ENCODE data around the gene TNNI3.
A peak's percentile ranks its signal among the peaks of the same experiment; 100 is the strongest.
"Not testable (repeated sequence)": the region's sequence is repeated elsewhere in the genome, so short reads cannot be mapped to it uniquely, and the experiment has no call there.

Gene TNNI3

GRCh38 chr19:55157064-55157908, at the start of gene TNNI3:
Gene TNNI3 (minus strand): TSS chr19:55157732. CDS start chr19:55157589, 143 bp downstream.
- DNase-seq: no peak

- peak; percentile 45 for DNase-seq
Measured at GRCh38 chr19:55206664-55207500, 49.4 kb upstream of the TNNI3 start.

DNA sequence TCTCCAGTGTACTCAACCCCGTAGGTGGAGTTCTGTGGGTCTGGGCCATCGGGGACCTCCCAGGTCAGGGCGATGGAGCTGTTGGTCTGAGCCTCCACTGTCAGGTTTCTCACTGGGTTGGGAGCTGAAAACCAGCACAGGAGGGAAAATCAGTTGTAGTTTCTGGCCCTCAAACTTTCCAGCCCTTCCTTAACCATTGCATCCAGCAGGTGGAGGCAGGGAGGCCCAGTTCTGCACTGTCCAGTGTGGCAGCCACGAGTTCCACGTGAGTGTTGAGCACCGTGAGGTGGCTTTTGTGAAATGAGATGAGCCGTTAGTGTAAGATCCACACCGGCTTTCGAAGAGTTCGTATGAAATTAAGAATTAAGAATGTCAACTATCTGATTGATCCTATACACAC, 44.7 kb upstream of the TNNI3 start:
- DNase-seq: not testable (repeated sequence)

DNA sequence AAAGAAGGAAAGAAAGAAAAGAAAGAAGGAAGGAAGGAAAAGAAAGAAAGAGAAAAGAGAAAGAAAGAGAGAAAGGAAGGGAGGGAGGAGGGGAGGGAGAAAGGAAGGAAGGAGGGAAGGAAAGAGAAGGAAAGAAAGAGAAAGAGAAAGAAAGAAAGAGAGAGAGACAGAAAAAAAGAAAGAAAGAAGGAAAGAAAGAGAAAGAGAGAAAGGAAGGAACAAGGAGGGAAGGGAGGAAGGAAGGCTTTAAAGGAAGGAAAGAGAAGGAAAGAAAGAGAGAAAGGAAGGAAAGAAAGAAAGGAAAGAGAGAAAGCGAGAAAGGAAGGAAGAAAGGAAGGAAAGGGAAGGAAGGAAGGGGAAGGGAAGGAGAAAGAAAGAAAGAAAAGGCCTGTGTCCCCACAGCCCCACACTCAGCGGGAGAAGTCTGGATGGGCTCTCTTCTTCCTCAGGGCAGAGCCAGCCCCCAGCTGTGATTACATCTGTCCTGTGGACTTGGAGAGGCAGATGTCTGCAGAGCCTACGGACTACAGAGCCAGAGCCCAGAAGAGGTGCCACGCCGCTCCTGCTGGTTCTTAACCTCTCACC, 42.2 kb upstream of the TNNI3 start:
- no peak for DNase-seq

- no peak for DNase-seq
Measured at GRCh38 chr19:55198651-55199050, 41.1 kb upstream of the TNNI3 start.

DNA sequence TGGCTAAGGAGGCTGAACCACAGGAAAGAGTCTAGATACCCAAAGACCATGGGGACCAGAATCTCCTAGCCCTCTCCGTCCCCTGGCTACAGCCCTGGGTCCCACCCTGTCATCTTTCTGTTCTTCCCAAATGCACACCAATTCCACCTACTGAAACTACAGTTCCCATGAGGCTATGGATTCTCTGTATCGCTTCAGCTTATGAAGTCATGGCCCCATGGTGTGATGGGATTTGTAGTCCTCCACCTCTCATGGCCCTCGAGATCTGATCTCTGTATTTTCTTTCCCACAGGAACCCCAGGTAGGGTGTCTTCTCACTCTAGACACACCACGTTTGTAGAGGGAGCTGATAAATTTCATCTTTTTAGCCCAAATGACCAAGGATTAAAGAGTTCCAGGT, 40.0 kb upstream of the TNNI3 start:
- no peak for DNase-seq

- no peak for DNase-seq
Measured at GRCh38 chr19:55196803-55197202, 39.3 kb upstream of the TNNI3 start.

- DNase-seq: no peak
Measured at GRCh38 chr19:55193481-55193880, 35.9 kb upstream of the TNNI3 start.

GRCh38 chr19:55189403-55189835, 31.9 kb upstream of the TNNI3 start:
- DNase-seq: no peak

DNA sequence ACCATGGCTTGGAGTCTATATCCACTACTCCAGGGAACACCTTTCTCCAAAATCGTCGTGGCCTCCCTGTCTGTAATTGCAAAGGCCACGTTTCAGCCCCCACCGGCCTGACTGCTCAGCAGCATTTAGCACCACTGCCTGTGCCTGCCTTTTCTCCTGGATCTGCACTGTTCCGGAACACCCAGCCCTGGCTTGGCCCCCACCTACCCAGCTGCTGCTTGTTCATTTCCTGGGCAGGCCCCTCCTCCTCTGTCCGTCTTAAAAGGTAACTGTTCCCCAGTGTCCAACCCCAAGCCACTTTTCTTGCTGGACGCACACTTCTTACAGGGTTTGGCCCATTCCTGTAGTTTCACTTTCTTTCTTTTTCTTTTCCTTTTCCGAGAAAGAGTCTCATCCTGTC, 31.1 kb upstream of the TNNI3 start:
- DNase-seq: no peak

DNA sequence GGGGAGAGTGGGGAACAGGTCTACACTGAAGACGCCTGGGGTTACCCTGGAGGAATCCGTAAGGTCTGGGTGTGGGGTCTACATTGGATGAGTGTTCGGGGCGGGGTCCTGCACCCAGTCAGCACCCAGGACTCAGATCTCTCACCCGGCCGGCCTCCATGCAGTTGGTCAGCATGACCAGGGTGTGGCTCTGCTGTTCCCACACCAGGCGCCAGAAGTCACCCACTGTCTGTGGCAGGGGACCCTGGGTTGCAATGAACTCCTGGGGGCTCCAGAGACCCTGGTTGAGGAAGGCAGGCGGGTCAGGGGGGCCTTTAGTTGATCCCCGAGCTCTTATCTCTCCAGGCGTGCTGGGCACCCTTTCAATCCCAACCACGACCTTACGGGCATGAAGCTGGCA, 28.5 kb upstream of the TNNI3 start:
- DNase-seq: no peak

- no peak for DNase-seq
Measured at GRCh38 chr19:55181740-55182139, 24.2 kb upstream of the TNNI3 start.

DNA sequence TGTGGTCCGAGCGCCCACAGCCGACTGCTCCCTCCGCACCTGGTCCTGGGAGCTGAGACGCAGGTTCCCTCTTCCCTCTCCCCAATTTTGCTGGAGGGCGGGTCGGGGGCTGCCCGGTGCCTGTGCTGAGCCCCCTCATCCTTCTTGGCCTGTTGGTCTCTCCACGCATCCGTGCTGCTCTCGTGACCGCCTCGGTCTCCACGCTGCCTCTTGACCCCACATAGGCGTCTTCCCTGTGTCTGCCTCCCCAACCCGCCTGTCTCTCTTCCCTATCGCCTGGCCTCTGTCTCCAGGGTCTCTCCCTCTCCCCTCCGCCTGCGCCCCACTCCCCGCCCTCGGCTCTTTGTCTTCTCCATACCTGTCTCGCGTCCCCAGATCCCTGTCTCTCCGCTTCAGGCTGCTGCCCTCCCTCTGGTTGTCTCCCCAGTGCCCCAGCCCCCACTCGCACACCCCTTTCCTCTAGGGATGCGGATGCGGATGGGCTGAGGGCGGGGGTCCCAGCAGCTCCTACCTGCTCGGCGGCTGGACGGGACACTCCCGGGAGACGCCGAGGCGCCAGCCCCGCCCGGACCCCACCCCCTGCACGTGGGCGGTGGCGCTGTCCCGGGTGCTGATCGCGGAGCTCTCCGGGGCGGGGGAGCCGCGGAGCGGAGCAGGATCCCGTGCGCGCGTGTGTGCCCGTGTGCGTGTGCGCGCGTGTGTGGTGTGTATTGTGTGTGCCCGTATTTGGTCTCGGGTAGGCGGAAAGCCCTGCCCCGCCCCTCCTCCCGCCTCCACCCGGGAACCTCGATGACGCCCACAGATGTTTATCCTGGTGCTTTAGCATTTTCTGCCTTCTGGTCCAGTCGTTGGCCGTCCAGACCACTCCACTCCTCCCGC, 22.3 kb upstream of the TNNI3 start, which contains the start of gene SYT5:
TSS of gene SYT5 (minus strand) at position 684 of the 879 bp plus-strand sequence. CDS start 1,248 bp downstream, outside the sequence.
- no peak for DNase-seq

GRCh38 chr19:55178781-55179599, 21.5 kb upstream of the TNNI3 start:
- peak; percentile 76 for DNase-seq

GRCh38 chr19:55176076-55176475, 18.5 kb upstream of the TNNI3 start:
- no peak for DNase-seq

- no peak for DNase-seq
Measured at GRCh38 chr19:55175117-55175867, 17.8 kb upstream of the TNNI3 start.

DNA sequence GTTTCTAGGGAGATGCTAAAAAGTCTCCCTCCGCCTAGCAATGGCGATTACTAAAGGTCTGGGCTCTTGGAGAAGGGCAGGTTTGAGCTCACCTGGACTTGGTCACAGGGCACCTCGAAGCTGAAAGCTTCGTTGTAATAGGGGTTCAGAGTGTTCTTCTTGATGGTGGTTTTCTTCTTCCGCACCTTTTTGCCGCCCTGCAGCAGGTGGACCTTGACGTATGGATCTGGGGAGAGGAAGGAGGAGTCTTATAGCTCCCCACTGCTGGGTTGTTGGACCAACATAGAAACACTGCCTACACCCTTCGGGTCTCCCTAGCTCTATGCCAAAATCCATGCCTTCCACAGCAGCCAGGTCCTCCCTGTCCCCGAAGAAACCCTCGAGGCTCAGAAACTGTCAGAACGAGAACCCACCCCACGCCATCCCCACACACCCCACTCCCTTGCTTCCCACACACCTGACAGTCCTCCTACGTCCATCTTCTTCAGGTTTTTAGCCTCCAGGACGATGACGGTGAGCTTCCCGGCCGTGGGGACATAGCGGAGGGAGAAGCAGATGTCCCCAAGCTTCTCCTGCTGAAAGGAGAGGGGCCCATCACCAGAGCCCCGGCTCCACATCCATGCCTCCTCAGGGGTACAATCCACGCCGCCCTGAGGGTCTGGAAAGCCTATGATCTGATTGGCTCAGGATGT, 17.0 kb upstream of the TNNI3 start:
- DNase-seq: no peak

DNA sequence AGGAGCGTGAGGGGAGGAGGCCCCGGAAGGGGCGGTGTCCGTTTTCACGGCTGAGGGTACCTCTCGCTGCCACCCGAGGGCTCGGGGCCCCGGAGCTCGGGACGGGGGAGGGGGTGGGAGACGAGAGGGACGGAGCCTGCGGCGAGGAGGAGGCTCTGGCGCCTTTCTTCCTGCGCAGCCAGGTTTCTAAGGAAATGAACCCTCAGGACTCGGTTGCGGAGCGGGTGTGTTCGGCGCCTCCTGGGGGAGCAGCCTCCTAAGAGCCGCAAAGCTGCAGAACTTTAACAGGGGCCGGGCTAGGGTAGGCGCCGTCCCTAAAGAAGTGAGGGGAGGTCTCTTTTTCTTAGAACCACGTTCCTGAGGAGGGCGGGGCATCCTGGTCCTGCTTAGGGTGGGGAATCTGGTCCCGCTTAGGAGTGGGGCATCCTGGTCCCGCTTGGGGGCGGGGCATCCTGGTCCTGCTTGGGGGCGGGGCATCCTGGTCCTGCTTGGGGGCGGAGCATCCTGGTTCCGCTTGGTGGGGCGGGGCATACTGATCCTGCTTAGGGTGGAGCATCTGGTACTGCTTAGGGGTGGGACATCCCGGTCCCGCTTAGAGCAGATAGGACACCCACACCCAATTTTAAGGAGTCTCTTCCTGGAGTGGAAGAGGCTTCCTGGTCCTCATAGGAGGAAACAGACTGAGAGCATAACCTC, 16.3 kb upstream of the TNNI3 start:
- DNase-seq: no peak

DNA sequence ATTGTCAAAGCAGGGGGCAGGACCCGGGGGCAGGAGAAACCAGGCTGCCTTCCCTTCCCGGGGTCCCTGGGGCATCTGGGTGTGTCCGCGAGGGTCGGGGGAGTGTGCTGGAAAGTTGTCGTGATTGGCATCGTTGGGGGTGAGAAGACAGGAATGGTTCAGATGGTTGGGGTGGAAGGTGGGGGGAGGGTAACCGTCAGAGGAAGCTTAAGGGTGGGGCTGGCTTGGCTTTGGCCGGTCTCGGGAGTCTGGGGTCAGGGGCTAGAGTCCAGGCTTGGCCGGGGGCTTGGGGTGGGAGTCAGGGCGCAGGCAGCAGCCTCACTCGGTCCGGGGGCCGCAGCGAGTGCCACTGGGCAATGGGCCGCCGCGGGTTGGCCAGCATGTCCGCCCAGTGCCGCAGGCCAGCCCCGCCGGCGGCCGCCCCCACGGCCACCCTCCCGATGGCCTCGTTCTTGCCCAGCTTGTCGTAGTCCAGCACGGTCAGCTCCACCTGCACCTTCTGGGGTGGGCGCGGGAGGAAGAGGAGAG, 15.7 kb upstream of the TNNI3 start:
- DNase-seq: no peak
